Epithelial cell of esophagus (primary cell): ENCODE data around the gene PTGR3.

Experiments
- DNase-seq: peaks from one replicate; pipeline ENCODE4 v3.0.0; 2010; ENCODE audit warnings: low read depth
- H3K4me3 ChIP-seq: 2 replicates; pipeline ENCODE4 v1.5.1; 2011; ENCODE audit warnings: mild to moderate bottlenecking, low read length, control low read depth
- CTCF ChIP-seq: IDR thresholded peaks from 2 replicates; pipeline ENCODE4 v1.5.1; 2011; ENCODE audit warnings: low read depth, mild to moderate bottlenecking, low read length, control low read depth, inconsistent platforms; ENCODE audit not compliant: insufficient read depth; ENCODE audit errors: missing control alignments

PTGR3 gene

GRCh38 chr18:75159646-75160356 lies 49.1 kb downstream of the PTGR3 start:
- no peak for DNase-seq
- H3K4me3 ChIP-seq = no peak overlapping the region
- no peak for TF ChIP-seq CTCF

- no peak for TF ChIP-seq CTCF
- no peak overlapping the region for H3K4me3 ChIP-seq
- DNase-seq = no peak
These were observed 49.8 kb downstream of the PTGR3 start for GRCh38 chr18:75159238-75159518.
